ENCODE results near the gene MGAT5B. TPM values are rescaled to one million over a fixed set of nuclear protein-coding genes. Genes with fewer than 3 reads are reported as not detected.

MGAT5B gene
- total RNA-seq, 1 experiment from 2014 or later, result 1.0 TPM

GRCh38 chr17:76930107-76930506 is 61.9 kb downstream of the MGAT5B start:
- Mint-ChIP-seq H3K36me3 (ENCODE audit: insufficient read depth, unreplicated experiment) (no peaks in the 10 kb centered on the region), H3K27ac (ENCODE audit: unreplicated experiment) (no peak overlapping the region), H3K4me3 (ENCODE audit: low read depth, unreplicated experiment) (no peak overlapping the region), H3K27me3 (ENCODE audit: unreplicated experiment) (peaks cover 90% of the 10 kb centered on the region), H3K4me1 (ENCODE audit: low read depth, unreplicated experiment) (no peaks in the 10 kb centered on the region), H3K9me3 (ENCODE audit: low read depth, unreplicated experiment) (no peaks in the 10 kb centered on the region)
- intact Hi-C loops (cut with micrococcal nuclease; ENCODE audit: unreplicated experiment), result no loop called here
- no peak for DNase-seq
- TF ChIP-seq CTCF (IDR thresholded peaks at IDR 0.05; ENCODE audit: unreplicated experiment), result no peak
- CTCF ChIA-PET, result no interaction called here
- no TSS peak for BruUV-seq (replicated peaks)

GRCh38 chr17:76932402-76933333 is 64.5 kb downstream of the MGAT5B start:
- Mint-ChIP-seq H3K4me1 (ENCODE audit: low read depth, unreplicated experiment) (no peaks in the 10 kb centered on the region), H3K27ac (ENCODE audit: unreplicated experiment) (no peak overlapping the region), H3K9me3 (ENCODE audit: low read depth, unreplicated experiment) (no peaks in the 10 kb centered on the region), H3K36me3 (ENCODE audit: insufficient read depth, unreplicated experiment) (no peaks in the 10 kb centered on the region), H3K4me3 (ENCODE audit: low read depth, unreplicated experiment) (no peak overlapping the region), H3K27me3 (ENCODE audit: unreplicated experiment) (peaks cover 88% of the 10 kb centered on the region)
- no TSS peak for BruUV-seq (replicated peaks)
- CTCF ChIA-PET, result no interaction called here
- no peak for DNase-seq
- TF ChIP-seq CTCF (IDR thresholded peaks at IDR 0.05; ENCODE audit: unreplicated experiment), result no peak
- intact Hi-C loops (cut with micrococcal nuclease; ENCODE audit: unreplicated experiment), result no loop called here

GRCh38 chr17:76934561-76935320 is 66.5 kb downstream of the MGAT5B start:
- Mint-ChIP-seq H3K4me1 (ENCODE audit: low read depth, unreplicated experiment) (no peaks in the 10 kb centered on the region), H3K27me3 (ENCODE audit: unreplicated experiment) (peaks cover 87% of the 10 kb centered on the region), H3K36me3 (ENCODE audit: insufficient read depth, unreplicated experiment) (no peaks in the 10 kb centered on the region), H3K4me3 (ENCODE audit: low read depth, unreplicated experiment) (no peak overlapping the region), H3K27ac (ENCODE audit: unreplicated experiment) (no peak overlapping the region), H3K9me3 (ENCODE audit: low read depth, unreplicated experiment) (no peaks in the 10 kb centered on the region)
- intact Hi-C loops (cut with micrococcal nuclease; ENCODE audit: unreplicated experiment), result no loop called here
- TF ChIP-seq CTCF (IDR thresholded peaks at IDR 0.05; ENCODE audit: unreplicated experiment), result no peak
- CTCF ChIA-PET, result interaction anchor here (0.6 to 0.8 kb wide), 2 partner anchors 14 to 320 kb away, joined by 3 read pairs; no protein-coding TSS in a partner anchor
- no peak for DNase-seq
- BruUV-seq (replicated peaks), result no TSS peak

- Mint-ChIP-seq H3K36me3 (ENCODE audit: insufficient read depth, unreplicated experiment) (no peaks in the 10 kb centered on the region), H3K27ac (ENCODE audit: unreplicated experiment) (no peak overlapping the region), H3K9me3 (ENCODE audit: low read depth, unreplicated experiment) (no peaks in the 10 kb centered on the region), H3K4me1 (ENCODE audit: low read depth, unreplicated experiment) (no peaks in the 10 kb centered on the region), H3K4me3 (ENCODE audit: low read depth, unreplicated experiment) (no peak overlapping the region), H3K27me3 (ENCODE audit: unreplicated experiment) (peaks cover 87% of the 10 kb centered on the region)
- intact Hi-C loops (cut with micrococcal nuclease; ENCODE audit: unreplicated experiment), result no loop called here
- TF ChIP-seq CTCF (IDR thresholded peaks at IDR 0.05; ENCODE audit: unreplicated experiment), result no peak
- CTCF ChIA-PET, result no interaction called here
- no peak for DNase-seq
- BruUV-seq (replicated peaks), result no TSS peak
Observed at GRCh38 chr17:76935331-76935730, 67.1 kb downstream of the MGAT5B start.

All from Calu3 (cell line).